H1 (cell line): ENCODE measurements around the gene ZNF256. TPM values are rescaled to one million over a fixed set of nuclear protein-coding genes. Genes with fewer than 3 reads are reported as not detected.

Source experiments
- ASH2L ChIP-seq: fragments of 200-600, 300-600 bp; sonication (generic); IDR thresholded peaks from one replicate; pipeline ENCODE4 v1.7.1; 2017; ENCODE audit warnings: low read length
- HDAC2 ChIP-seq, 2 experiments: fragments of 300-600 bp in 1 of 2; sonication (generic) in 1 of 2; IDR thresholded peaks; 2 replicates each; pipeline ENCODE4 v1.6.1; 2011 to 2012; ENCODE audit warnings: low read depth in 2 of 2, low read length in 2 of 2, mild to moderate bottlenecking in 2 of 2, moderate library complexity in 2 of 2, borderline replicate concordance in 1 of 2, inconsistent platforms in 1 of 2
- KDM4A ChIP-seq: IDR thresholded peaks from one replicate; pipeline ENCODE4 v1.7.1; 2012; ENCODE audit warnings: low read depth, mild to moderate bottlenecking, moderate library complexity, low read length, inconsistent platforms; ENCODE audit not compliant: severe bottlenecking
- KDM5A ChIP-seq: fragments of 200-600 bp; IDR thresholded peaks from 2 replicates; pipeline ENCODE4 v1.7.1; 2012; ENCODE audit warnings: mild to moderate bottlenecking, low read length, inconsistent platforms, mixed read lengths
- PHF8 ChIP-seq: fragments of 200-600 bp; sonication (generic); conservative IDR thresholded peaks from 2 replicates; pipeline ENCODE4 v1.7.1; 2012; ENCODE audit warnings: low read depth, mild to moderate bottlenecking, inconsistent platforms, low read length, moderate library complexity
- POLR2AphosphoS5 ChIP-seq: IDR thresholded peaks from 2 replicates; pipeline ENCODE4 v1.6.1; 2011; ENCODE audit warnings: low read depth, low read length
- SIN3A ChIP-seq, 2 experiments: IDR thresholded peaks in 1 of 2; conservative IDR thresholded peaks in 1 of 2; 2 replicates each; pipeline ENCODE4 v1.6.1; 2011 to 2012; ENCODE audit warnings: low read length in 2 of 2, improper control_type of control experiment in 1 of 2, low read depth in 1 of 2, mild to moderate bottlenecking in 1 of 2
- SIX5 ChIP-seq: IDR thresholded peaks from 2 replicates; pipeline ENCODE4 v1.6.1; 2011; ENCODE audit warnings: mild to moderate bottlenecking, low read depth, low read length
- SP1 ChIP-seq: IDR thresholded peaks from 2 replicates; pipeline ENCODE4 v1.6.1; 2011; ENCODE audit warnings: low read depth, low read length
- SP2 ChIP-seq: IDR thresholded peaks from 2 replicates; pipeline ENCODE4 v1.6.1; 2012; ENCODE audit warnings: mild to moderate bottlenecking, low read length, inconsistent platforms
- TBP ChIP-seq: IDR thresholded peaks from 2 replicates; pipeline ENCODE4 v1.6.1; 2011; ENCODE audit warnings: low read depth, low read length, improper control_type of control experiment
- polyA plus RNA-seq, 7 experiments: library from polyadenylated mRNA; depleted of rRNA in 3 of 7; stranded (reverse) in 5 of 7; unstranded in 2 of 7; fragments of >200 nt in 5 of 7; fragments of 200-250 nt in 2 of 7; gene quantifications; 1 replicate in 5 of 7; 2 replicates in 1 of 7; 4 replicates in 1 of 7; pipeline versions ENCODE4 v1.2.1 to v1.2.3, GENCODE V29; 2011 to 2013; ENCODE audit warnings: missing spikeins in 2 of 7, mixed read lengths in 2 of 7
- total RNA-seq: library from RNA; stranded (reverse); fragmentation: NEBNext Ultra II Directional; extraction: Animal tissue kit (Norgen Biotek cat#: 25700); gene quantifications from 2 replicates; pipeline ENCODE4 v1.2.1, GENCODE V29; 2021
- TF ChIP-seq, protein P1 (sequence below): IDR thresholded peaks from 2 replicates; pipeline ENCODE4 v1.6.1; 2012; ENCODE audit warnings: inconsistent platforms

Gene ZNF256
- total and polyA plus RNA-seq, 2 of the 8 experiments (the other 6 are each of a cell fraction or from before 2014, with no cell fraction given): 6.1 to 13.5 TPM

DNA sequence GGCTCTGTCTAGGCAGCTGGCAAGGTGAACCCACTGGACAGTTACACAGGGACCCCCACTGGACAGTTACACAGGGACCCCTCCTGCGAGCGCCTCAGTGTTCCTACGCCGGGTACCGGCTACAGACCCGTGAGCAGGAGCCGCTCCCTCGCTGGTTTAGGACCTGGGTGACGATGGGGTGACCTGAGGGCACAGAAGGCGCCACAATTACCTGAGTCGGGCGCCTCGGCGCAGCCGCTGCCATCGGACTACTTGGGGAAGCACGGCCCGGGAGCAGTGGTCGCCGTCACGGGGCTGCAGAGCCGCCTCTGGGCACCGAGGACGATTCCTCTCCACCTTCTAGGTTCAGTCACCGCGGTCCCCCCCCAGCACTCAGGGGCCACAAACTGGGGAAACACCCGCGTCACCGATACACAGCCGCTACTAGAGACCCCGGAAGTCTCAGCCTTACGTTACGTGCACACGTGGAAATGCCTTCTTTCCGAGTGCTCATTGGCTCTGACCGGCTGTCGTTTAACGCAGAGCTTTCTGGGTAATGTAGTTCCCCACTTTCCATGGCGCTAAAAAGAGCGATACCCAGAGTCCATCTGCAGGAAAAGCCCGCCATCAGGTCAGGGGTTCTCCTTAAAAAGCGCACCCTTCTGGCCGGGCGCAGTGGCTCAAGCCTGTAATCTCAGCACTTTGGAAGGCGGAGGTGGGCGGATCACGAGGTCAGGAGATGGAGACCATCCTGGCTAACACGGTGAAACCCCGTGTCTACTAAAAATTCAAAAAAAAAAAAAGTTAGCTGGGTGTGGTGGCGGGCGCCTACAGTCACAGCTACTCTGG, 31.1 kb downstream of the ZNF256 start, which contains the start of gene ZNF417 (continued):
- TF ChIP-seq TBP (peak; percentile 38; the same call in 1 of the 2 replicates), SP2 (peak; percentile 7; the same call in 1 of the 2 replicates), KDM5A (0 out of 2 replicates have a peak, but pooled peaks have one; percentile 18), PHF8 (peak; percentile 56; the same call in 1 of the 2 replicates), SP1 (peak; percentile 89), SIX5 (peak; percentile 89), KDM4A (peak; percentile 40), HDAC2 (IDR thresholded peaks at IDR 0.05; ENCODE audit: borderline replicate concordance in 1 of 2, low read depth in 2 of 2, low read length in 2 of 2) (peak in 1 of 2 experiments; percentile 52; a peak in 1 of 4 replicates), ASH2L (peak; percentile 25), SIN3A (conservative IDR thresholded peaks at IDR 0.05 in 1 of 2, IDR thresholded peaks at IDR 0.05 in 1 of 2; ENCODE audit: low read depth in 1 of 2, low read length in 2 of 2) (peak; percentile 49 to 65; a peak in 1 of 4 replicates), POLR2AphosphoS5 (peak; percentile 84)
- TF ChIP-seq, protein P1, sequence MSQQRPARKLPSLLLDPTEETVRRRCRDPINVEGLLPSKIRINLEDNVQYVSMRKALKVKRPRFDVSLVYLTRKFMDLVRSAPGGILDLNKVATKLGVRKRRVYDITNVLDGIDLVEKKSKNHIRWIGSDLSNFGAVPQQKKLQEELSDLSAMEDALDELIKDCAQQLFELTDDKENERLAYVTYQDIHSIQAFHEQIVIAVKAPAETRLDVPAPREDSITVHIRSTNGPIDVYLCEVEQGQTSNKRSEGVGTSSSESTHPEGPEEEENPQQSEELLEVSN: peak; percentile 45; the same call in 1 of the 2 replicates
